ENCODE measurements around the gene PFN1.
"Not testable (repeated sequence)": the region's sequence is repeated elsewhere in the genome, so short reads cannot be mapped to it uniquely, and the experiment has no call there.

Gene PFN1

GRCh38 chr17:4908711-4909496, 39.4 kb downstream of the PFN1 start:
- DNase-seq (ENCODE audit: low read depth): peak; percentile 95
- no peak overlapping the region for H3K4me3 ChIP-seq (ENCODE audit: low read length)
- TF ChIP-seq CTCF (IDR thresholded peaks at IDR 0.05; ENCODE audit: insufficient read depth, low read depth, low read length, missing control alignments): peak; percentile 67

GRCh38 chr17:4908301-4908700, 40.0 kb downstream of the PFN1 start:
- TF ChIP-seq CTCF (IDR thresholded peaks at IDR 0.05; ENCODE audit: insufficient read depth, low read depth, low read length, missing control alignments): no peak
- DNase-seq (ENCODE audit: low read depth): peak; percentile 94
- no peak overlapping the region for H3K4me3 ChIP-seq (ENCODE audit: low read length)

GRCh38 chr17:4906642-4907041, 41.7 kb downstream of the PFN1 start:
- not testable (repeated sequence) for DNase-seq (ENCODE audit: low read depth); H3K4me3 ChIP-seq (ENCODE audit: low read length)

GRCh38 chr17:4903051-4903818, 45.1 kb downstream of the PFN1 start, which contains the start of gene CHRNE:
Gene CHRNE, minus strand, starts transcription at chr17:4903098. Its CDS starts 35 bp downstream, at chr17:4903063.
- DNase-seq (ENCODE audit: low read depth): peak; percentile 92
- peak; percentile 83 for TF ChIP-seq CTCF (IDR thresholded peaks at IDR 0.05; ENCODE audit: insufficient read depth, low read depth, low read length, missing control alignments)
- H3K4me3 ChIP-seq (ENCODE audit: low read length): no peak within 1 kb of the TSS

- TF ChIP-seq CTCF (IDR thresholded peaks at IDR 0.05; ENCODE audit: insufficient read depth, low read depth, low read length, missing control alignments): no peak
Observed at GRCh38 chr17:4902540-4902939, 45.8 kb downstream of the PFN1 start.

GRCh38 chr17:4901648-4902344, 46.5 kb downstream of the PFN1 start:
- no peak for TF ChIP-seq CTCF (IDR thresholded peaks at IDR 0.05; ENCODE audit: insufficient read depth, low read depth, low read length, missing control alignments)
- no peak overlapping the region for H3K4me3 ChIP-seq (ENCODE audit: low read length)
- DNase-seq (ENCODE audit: low read depth): no peak

More at GRCh38 chr17:4902540-4902939, 45.8 kb downstream of the PFN1 start:
- no peak for DNase-seq (ENCODE audit: low read depth)
- no peak overlapping the region for H3K4me3 ChIP-seq (ENCODE audit: low read length)

GRCh38 chr17:4901108-4901647, 47.2 kb downstream of the PFN1 start:
- TF ChIP-seq CTCF (IDR thresholded peaks at IDR 0.05; ENCODE audit: insufficient read depth, low read depth, low read length, missing control alignments): no peak
- no peak overlapping the region for H3K4me3 ChIP-seq (ENCODE audit: low read length)
- no peak for DNase-seq (ENCODE audit: low read depth)
